Activated T-helper 2 cell treated with anti-CD3 and anti-CD28 coated beads, Interferon-gamma antibody, Interleukin-2, Interleukin-4, amounts not matched to agents 10 μg/mL and 5 μg/mL and 100 μg/mL, durations not matched to agents 14 hours and 24 hours and 36 hours (primary cell): ENCODE data around the gene STARD13. TPM values are rescaled to one million over a fixed set of nuclear protein-coding genes. Genes with fewer than 3 reads are reported as not detected.

Source experiments
- DNase-seq: peaks from one replicate; pipeline ENCODE4 v3.0.0; 2021; ENCODE audit warnings: low spot score
- H3K27ac Mint-ChIP-seq: one replicate; pipeline ENCODE4 v1.8.0; 2021; ENCODE audit warnings: mixed read lengths
- H3K27me3 Mint-ChIP-seq: one replicate; pipeline ENCODE4 v1.8.0; 2021; ENCODE audit warnings: low read depth, mixed read lengths
- H3K36me3 Mint-ChIP-seq: one replicate; pipeline ENCODE4 v1.8.0; 2021; ENCODE audit warnings: low read depth, mixed read lengths
- H3K4me1 Mint-ChIP-seq: one replicate; pipeline ENCODE4 v1.8.0; 2021; ENCODE audit warnings: low read depth, mixed read lengths
- H3K4me3 Mint-ChIP-seq: one replicate; pipeline ENCODE4 v1.8.0; 2021; ENCODE audit warnings: low read depth, mild to moderate bottlenecking, moderate library complexity, mixed read lengths
- H3K9me3 Mint-ChIP-seq: one replicate; pipeline ENCODE4 v1.8.0; 2021; ENCODE audit warnings: mixed read lengths
- intact Hi-C: fragments of 100-400 bp; cut with micrococcal nuclease; formaldehyde crosslinking; loops from one replicate; pipeline ENCODE4 v1.15.1; 2023
- total RNA-seq: library from RNA; stranded (reverse); gene quantifications from 2 replicates; pipeline ENCODE4 v1.2.3, GENCODE V29; 2022

STARD13 gene
- total RNA-seq, 1 donor from 2014 or later: 1.5 TPM

DNA sequence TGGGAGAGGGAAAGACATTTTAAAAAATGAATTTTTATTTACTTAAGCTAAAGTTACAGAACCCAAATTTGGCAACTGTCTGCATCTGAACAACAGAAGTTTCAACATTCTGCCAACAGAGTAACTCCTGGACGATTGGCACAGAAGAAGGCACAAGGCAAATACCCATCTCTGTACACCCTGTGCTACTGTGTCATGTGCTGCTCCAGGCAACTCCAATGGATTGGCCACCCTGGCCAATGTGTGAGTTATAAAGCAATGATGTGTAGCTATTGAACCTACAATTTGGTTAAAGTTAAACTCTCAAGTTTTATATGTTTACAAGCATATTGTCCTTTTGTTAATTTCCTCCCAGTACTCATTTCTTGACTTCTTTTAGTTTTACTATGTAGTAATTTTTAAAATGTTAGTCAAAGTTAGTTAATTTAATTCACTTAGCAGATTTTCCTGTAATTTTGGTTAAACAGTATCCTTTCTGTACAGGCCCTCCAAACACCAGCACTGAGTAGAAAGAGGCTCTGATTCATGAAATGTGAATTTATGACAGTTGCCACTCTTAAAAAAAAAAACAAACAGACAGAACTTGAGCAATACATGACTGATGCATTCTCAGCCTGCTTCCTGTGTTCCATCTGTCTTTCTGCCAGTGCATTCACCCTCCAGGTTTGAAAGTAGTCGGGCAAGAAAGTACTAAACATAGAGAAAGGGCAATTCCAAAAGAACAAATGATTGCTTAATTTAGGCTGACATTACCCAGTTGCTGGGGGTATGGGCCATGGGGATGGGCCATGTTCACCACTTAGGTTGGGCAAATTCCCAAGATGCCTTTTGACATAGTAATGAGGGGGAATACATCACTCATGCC is 5.9 kb downstream of the STARD13 start:
- Mint-ChIP-seq H3K9me3 (no peaks in the 10 kb centered on the region), H3K36me3 (no peaks in the 10 kb centered on the region), H3K27me3 (peaks cover 23% of the 10 kb centered on the region), H3K4me3 (no peak overlapping the region), H3K4me1 (peaks cover 2% of the 10 kb centered on the region), H3K27ac (no peak overlapping the region)
- intact Hi-C loops: no loop called here
- no peak for DNase-seq

DNA sequence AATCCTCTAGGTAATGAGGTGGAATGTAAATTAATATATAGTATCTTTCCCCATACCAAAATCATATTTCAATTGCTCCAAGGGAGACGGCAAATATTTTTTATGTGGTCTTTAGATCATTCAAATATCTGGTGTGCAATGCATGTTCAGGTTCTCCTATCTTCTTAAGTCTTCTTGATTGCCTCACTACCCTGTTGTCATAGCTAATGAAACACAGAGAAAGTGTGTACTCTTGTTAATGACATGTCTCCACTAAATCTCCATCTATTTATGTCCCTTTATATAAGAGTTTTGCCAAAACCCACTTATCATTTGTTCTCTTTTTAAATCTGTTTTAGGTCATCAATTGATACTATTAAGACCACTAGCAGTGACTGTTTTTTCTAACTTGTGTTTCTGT is 6.6 kb downstream of the STARD13 start:
- Mint-ChIP-seq H3K4me1 (no peaks in the 10 kb centered on the region), H3K27me3 (peaks cover 16% of the 10 kb centered on the region), H3K36me3 (no peaks in the 10 kb centered on the region), H3K27ac (no peak overlapping the region), H3K4me3 (no peak overlapping the region), H3K9me3 (no peaks in the 10 kb centered on the region)
- DNase-seq: no peak
- intact Hi-C loops: no loop called here

DNA sequence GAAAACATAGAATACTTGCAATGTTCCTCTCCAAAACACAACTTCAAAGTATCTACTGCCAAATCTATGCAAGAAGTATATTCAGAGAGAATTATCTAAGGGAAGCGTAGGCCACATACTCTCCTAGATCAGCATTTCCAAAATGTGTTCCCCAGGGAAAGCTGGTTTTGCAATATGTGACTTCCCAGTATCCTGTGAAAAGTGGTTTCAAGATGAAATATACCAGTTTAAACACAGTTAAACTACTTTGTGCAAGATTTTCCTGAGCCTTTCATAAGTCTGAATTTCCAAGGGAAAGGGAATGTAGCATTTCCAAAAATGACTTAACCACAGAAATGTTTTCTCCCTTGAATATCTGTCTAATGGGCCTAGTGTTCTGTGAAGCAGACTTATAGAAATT is 7.6 kb downstream of the STARD13 start:
- no peaks in the 10 kb centered on the region for H3K36me3 Mint-ChIP-seq
- H3K27ac Mint-ChIP-seq: no peak overlapping the region
- no peak for DNase-seq
- H3K4me1 Mint-ChIP-seq: no peaks in the 10 kb centered on the region
- H3K4me3 Mint-ChIP-seq: no peak overlapping the region
- intact Hi-C loops: no loop called here
- H3K9me3 Mint-ChIP-seq: no peaks in the 10 kb centered on the region
- H3K27me3 Mint-ChIP-seq: peaks cover 15% of the 10 kb centered on the region

DNA sequence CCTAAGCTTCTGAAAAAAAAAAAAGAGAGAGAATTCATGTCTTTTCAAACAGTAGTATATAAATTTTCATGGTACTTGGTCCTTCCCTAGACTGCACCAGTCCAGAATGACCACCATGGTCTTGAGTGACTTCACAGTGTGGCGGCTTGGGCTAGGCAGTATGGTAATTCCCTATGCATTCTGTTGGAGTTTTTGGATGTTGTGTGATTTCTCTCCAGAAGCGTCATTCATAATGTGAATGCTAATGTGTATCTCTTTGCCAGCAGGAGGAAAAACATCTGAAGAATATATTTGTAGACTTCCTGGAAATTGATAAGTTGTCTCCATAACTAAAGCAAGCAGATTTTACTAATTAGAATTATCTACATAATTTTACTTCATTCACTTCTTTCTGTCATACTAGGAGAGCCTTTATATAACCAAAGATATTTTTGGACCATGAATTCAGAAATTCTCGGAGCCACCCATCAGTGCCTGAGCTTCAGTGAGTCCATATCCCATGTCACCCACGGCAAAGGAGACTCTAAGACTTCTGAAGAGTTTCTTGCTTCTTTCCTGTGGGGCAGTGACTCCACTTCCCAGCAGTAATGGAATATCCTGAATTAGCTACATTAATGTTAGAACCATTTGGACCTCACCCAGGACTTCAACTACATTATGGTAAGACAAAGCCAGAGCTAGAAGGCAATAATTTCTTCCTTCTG is 8.4 kb downstream of the STARD13 start:
- peaks cover 16% of the 10 kb centered on the region for H3K27me3 Mint-ChIP-seq
- no peak overlapping the region for H3K27ac Mint-ChIP-seq
- no peaks in the 10 kb centered on the region for H3K4me1 Mint-ChIP-seq
- DNase-seq: no peak
- H3K9me3 Mint-ChIP-seq: no peaks in the 10 kb centered on the region
- intact Hi-C loops: no loop called here
- H3K4me3 Mint-ChIP-seq: no peak overlapping the region
- H3K36me3 Mint-ChIP-seq: no peaks in the 10 kb centered on the region

DNA sequence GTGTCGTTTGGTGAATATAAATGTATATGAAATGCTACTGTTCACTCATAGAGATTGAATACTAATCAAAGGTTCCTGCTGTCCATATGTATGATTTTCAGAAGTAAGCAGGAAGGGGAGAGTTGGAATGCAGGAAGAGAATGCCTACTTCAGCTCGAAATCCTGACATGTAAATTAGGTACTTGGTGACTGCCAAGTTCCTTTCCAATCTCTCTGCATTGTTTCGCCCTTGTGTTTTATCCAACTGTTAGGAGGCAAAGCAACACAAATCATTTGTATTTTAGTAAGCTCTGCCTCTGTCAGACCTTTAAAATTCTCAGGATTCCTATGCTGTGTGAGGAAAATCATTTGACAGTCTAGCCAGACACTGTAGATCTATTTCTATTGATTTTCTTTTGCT is 9.0 kb downstream of the STARD13 start:
- H3K36me3 Mint-ChIP-seq: no peaks in the 10 kb centered on the region
- H3K27me3 Mint-ChIP-seq: peaks cover 12% of the 10 kb centered on the region
- no peaks in the 10 kb centered on the region for H3K4me1 Mint-ChIP-seq
- H3K9me3 Mint-ChIP-seq: no peaks in the 10 kb centered on the region
- no peak for DNase-seq
- no peak overlapping the region for H3K4me3 Mint-ChIP-seq
- H3K27ac Mint-ChIP-seq: no peak overlapping the region
- intact Hi-C loops: no loop called here

DNA sequence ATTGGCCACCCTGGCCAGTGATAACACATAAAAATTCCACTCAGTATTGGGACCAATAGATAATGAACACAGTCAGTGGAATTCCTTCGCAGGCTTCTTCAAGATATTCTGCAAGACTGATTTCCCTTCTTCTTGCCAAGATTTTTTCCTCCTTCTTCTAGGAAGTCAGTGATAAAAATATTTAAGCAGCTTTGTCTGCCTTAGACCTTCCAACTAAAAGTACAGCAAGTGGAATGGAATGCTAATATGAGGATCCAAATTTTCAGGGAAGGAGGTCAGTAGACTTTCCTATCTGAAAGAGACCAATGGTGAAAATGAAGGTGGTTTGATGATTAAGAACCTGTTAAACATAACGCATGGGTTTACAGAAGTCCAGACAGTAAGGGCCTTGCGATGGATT is 9.6 kb downstream of the STARD13 start:
- peaks cover 9% of the 10 kb centered on the region for H3K27me3 Mint-ChIP-seq
- intact Hi-C loops: no loop called here
- H3K27ac Mint-ChIP-seq: no peak overlapping the region
- no peaks in the 10 kb centered on the region for H3K36me3 Mint-ChIP-seq
- no peaks in the 10 kb centered on the region for H3K9me3 Mint-ChIP-seq
- H3K4me3 Mint-ChIP-seq: no peak overlapping the region
- no peak for DNase-seq
- no peaks in the 10 kb centered on the region for H3K4me1 Mint-ChIP-seq

DNA sequence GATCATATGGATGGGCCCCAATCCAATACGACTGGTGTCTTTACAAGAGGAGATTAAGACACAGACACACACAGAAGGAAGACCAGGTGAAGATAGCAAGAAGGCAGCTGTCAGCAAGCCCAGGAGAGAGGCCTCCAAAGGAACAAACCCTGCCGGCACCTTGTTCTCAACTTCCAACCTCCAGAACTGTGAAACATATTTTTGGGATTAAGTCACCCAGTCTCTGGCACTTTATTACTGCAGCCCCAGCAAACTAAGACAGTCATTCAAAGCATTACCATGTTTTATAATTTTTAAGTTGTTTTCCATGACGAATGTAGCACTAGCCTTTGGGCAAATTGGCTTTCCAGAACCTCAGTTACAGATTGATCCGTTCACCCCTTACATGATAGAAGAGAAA is 11.3 kb downstream of the STARD13 start:
- H3K9me3 Mint-ChIP-seq: no peaks in the 10 kb centered on the region
- H3K36me3 Mint-ChIP-seq: no peaks in the 10 kb centered on the region
- H3K4me1 Mint-ChIP-seq: no peaks in the 10 kb centered on the region

DNA sequence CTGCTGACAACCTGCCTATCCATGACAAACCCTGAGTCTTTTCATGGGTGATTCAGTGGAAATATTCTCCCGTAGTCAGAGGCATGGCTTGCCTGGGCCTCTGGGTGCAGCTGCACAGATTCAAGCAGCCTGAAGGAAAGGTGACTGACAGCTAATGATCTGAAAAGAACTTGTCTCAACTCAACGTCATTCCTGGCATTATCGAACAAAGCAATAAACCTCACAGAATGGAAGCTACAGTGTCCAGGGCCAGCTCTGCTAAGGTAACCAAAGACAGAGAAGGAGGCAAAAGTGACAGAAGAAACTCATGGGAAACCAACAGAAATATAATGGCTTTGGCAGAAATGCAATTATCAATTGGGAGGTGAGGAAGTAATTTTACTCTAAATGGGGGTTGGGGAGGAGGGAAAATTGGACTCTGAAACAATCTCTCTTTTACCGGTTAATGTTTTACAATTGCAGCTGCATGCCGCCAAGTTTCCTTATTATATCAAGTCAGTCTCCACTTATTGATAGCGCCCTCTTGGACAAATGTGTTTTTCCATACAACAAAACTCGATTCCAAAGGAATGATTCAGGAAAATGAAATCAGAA is 12.9 kb downstream of the STARD13 start:
- Mint-ChIP-seq H3K27ac (no peak overlapping the region), H3K4me3 (no peak overlapping the region), H3K36me3 (no peaks in the 10 kb centered on the region), H3K4me1 (no peaks in the 10 kb centered on the region), H3K9me3 (no peaks in the 10 kb centered on the region), H3K27me3 (peaks cover 5% of the 10 kb centered on the region)
- intact Hi-C loops: no loop called here
- DNase-seq: no peak

More for the DNA sequence above, 11.3 kb downstream of the STARD13 start:
- no peak overlapping the region for H3K4me3 Mint-ChIP-seq
- DNase-seq: no peak
- peaks cover 9% of the 10 kb centered on the region for H3K27me3 Mint-ChIP-seq
- H3K27ac Mint-ChIP-seq: no peak overlapping the region
- intact Hi-C loops: no loop called here

DNA sequence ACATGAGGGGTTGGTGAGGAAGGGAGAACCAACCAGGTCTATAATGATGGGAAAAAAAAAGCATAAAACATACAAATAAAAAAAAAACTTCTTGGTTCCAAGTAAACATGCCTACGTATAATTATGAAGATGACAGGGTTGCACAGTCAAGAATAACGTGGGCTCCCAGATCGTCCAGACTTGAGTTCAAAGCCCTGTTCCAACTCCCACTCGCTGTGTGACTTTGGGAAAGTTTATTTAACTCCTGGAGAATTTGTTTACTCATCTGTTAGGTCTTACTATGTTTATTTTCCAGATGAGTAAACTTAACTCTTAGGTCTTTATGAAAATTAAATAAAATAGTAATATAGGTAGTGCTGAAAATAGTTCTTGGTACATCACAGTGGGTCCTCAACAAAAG is 13.8 kb downstream of the STARD13 start:
- H3K4me1 Mint-ChIP-seq: no peaks in the 10 kb centered on the region
- intact Hi-C loops: no loop called here

DNA sequence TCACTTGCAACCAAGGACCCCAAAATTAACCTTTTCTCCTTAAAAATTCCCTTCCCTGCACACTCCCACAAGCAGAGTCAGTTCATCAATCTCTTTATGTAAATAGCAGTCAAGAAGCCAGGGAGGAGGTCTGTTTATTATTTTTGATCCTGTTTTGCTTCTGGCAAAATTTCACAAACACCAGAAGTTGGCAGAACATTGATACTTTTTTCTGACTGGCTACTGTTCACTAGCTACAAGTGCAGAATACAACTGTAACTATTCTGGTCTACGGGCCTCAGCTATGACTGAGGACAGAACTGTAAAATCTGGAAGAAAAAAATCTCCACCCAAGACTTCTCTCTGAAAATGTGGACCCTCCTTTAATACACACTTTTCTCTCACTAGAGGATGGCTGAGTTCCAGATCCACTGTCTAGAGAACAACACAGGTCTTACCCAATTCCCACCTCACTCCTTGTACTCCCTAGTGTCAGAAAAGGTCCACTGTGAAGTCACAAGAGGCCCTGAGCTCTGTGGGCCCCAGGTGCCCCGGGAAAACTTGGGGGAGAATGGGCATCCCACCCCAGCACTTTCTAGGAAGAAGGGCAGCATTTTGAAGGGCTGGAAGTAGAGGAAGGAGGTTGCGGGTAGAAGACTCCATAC is 14.5 kb downstream of the STARD13 start:
- H3K9me3 Mint-ChIP-seq: no peaks in the 10 kb centered on the region
- peaks cover 5% of the 10 kb centered on the region for H3K27me3 Mint-ChIP-seq
- H3K27ac Mint-ChIP-seq: no peak overlapping the region
- no peak for DNase-seq
- H3K4me3 Mint-ChIP-seq: no peak overlapping the region
- intact Hi-C loops: no loop called here
- no peaks in the 10 kb centered on the region for H3K36me3 Mint-ChIP-seq
- H3K4me1 Mint-ChIP-seq: no peaks in the 10 kb centered on the region

More for the DNA sequence above, 13.8 kb downstream of the STARD13 start:
- Mint-ChIP-seq H3K27ac (no peak overlapping the region), H3K36me3 (no peaks in the 10 kb centered on the region), H3K4me3 (no peak overlapping the region), H3K9me3 (no peaks in the 10 kb centered on the region), H3K27me3 (peaks cover 5% of the 10 kb centered on the region)
- DNase-seq: no peak

DNA sequence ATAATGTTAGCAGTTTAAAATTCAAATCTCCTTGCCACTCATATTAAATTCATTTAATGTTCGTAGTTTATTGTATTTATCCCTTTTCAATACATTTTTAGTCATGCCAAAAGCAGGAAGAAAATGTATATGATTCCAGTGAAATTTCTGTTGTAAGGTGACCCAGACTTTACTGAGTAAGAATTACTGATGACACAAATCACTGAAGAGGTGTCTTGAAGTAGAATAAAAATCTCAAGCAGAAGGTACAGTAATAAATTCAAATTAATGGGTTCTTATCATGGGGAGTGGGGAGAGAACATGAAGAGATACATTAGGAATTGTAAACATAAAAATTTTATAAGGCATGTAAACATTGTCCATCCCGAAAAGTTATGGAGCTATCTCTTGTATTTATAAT is 19.9 kb downstream of the STARD13 start:
- Mint-ChIP-seq H3K27me3 (peaks cover 2% of the 10 kb centered on the region), H3K4me3 (no peak overlapping the region), H3K27ac (no peak overlapping the region), H3K4me1 (no peaks in the 10 kb centered on the region), H3K9me3 (no peaks in the 10 kb centered on the region), H3K36me3 (no peaks in the 10 kb centered on the region)
- DNase-seq: no peak
- intact Hi-C loops: no loop called here

DNA sequence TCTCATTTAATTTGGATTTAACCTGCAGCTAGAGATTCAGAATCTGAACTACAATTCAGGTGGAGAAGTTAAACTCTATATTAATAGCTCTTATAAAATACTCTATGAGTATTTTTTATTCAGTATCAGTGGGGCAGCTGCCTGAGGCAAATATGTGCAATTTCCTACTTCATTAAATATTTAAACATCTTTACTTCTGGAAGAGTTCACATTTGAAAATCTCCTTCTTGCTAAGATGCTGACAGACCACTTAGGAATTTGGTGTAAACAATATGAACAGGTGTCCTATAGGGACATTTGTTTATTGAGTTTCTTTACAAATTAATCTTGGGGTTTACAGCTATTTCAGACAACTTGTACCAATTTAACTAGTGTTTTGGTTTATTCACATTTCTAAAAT is 20.4 kb downstream of the STARD13 start:
- intact Hi-C loops: no loop called here
- H3K9me3 Mint-ChIP-seq: no peaks in the 10 kb centered on the region
- no peak overlapping the region for H3K4me3 Mint-ChIP-seq
- H3K36me3 Mint-ChIP-seq: no peaks in the 10 kb centered on the region
- no peak for DNase-seq
- H3K27ac Mint-ChIP-seq: no peak overlapping the region
- H3K27me3 Mint-ChIP-seq: peaks cover 2% of the 10 kb centered on the region
- no peaks in the 10 kb centered on the region for H3K4me1 Mint-ChIP-seq

DNA sequence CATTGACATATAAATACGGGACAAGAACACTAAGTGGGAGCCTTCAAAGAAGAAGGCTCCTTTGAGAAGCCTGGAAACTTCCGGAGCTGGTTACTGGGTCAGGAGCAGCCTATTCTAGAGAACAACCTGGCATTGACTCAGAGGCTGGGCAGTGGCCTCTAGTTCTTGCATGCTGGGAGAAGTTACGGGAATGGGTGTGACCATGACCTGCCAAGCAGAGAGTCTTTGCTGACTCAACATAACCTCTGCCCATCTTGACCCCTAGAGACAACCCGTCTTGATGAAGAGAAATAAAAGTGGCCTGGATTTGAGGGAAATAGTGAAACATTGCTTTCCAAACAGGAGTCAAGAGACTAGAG is 21.0 kb downstream of the STARD13 start:
- H3K4me3 Mint-ChIP-seq: no peak overlapping the region
- no peak for DNase-seq
- no peak overlapping the region for H3K27ac Mint-ChIP-seq
- peaks cover 2% of the 10 kb centered on the region for H3K27me3 Mint-ChIP-seq
- H3K36me3 Mint-ChIP-seq: no peaks in the 10 kb centered on the region
- no peaks in the 10 kb centered on the region for H3K9me3 Mint-ChIP-seq
- H3K4me1 Mint-ChIP-seq: no peaks in the 10 kb centered on the region
- intact Hi-C loops: no loop called here
